H9 (cell line): ENCODE results near the gene MAP3K21. TPM values are rescaled to one million over a fixed set of nuclear protein-coding genes. Genes with fewer than 3 reads are reported as not detected.

ENCODE experiments used
- DNase-seq: peaks from one replicate; pipeline ENCODE4 v3.0.0-alpha.2; 2017
- H2AFZ ChIP-seq: one replicate; pipeline ENCODE4 v1.6.1; 2013; ENCODE audit warnings: mild to moderate bottlenecking, low read length, control low read depth, moderate library complexity
- H2AK5ac ChIP-seq: 2 replicates; pipeline ENCODE4 v1.6.1; 2013; ENCODE audit warnings: low read length, control low read depth, mixed read lengths; ENCODE audit not compliant: insufficient read length
- H2BK120ac ChIP-seq: one replicate; pipeline ENCODE4 v1.6.1; 2013; ENCODE audit warnings: low read depth, mild to moderate bottlenecking, low read length, control low read depth, inconsistent platforms; ENCODE audit not compliant: poor library complexity, severe bottlenecking
- H2BK12ac ChIP-seq: 2 replicates; pipeline ENCODE4 v1.6.1; 2013; ENCODE audit warnings: low read length, control low read depth, mixed read lengths, low read depth; ENCODE audit not compliant: insufficient read length
- H2BK15ac ChIP-seq: 2 replicates; pipeline ENCODE4 v1.6.1; 2013; ENCODE audit warnings: low read depth, low read length, control low read depth
- H2BK20ac ChIP-seq: one replicate; pipeline ENCODE4 v1.6.1; 2013; ENCODE audit warnings: low read depth, mild to moderate bottlenecking, low read length, control low read depth, inconsistent platforms; ENCODE audit not compliant: poor library complexity, severe bottlenecking
- H2BK5ac ChIP-seq: 2 replicates; pipeline ENCODE4 v1.6.1; 2013; ENCODE audit warnings: low read length, control low read depth, mixed read lengths; ENCODE audit not compliant: insufficient read length
- H3K14ac ChIP-seq: 2 replicates; pipeline ENCODE4 v1.6.1; 2013; ENCODE audit warnings: low read length, control low read depth; ENCODE audit not compliant: insufficient read depth
- H3K18ac ChIP-seq: 2 replicates; pipeline ENCODE4 v1.6.1; 2013; ENCODE audit warnings: low read depth, mild to moderate bottlenecking, mixed read lengths, low read length, control low read depth; ENCODE audit not compliant: insufficient read length
- H3K23ac ChIP-seq: 2 replicates; pipeline ENCODE4 v1.6.1; 2013; ENCODE audit warnings: low read length, control low read depth, mixed read lengths, low read depth; ENCODE audit not compliant: insufficient read length
- H3K23me2 ChIP-seq: 2 replicates; pipeline ENCODE4 v1.6.1; 2013; ENCODE audit warnings: low read depth, mild to moderate bottlenecking, mixed read lengths, low read length, control low read depth; ENCODE audit not compliant: insufficient read length, poor library complexity, severe bottlenecking
- H3K27ac ChIP-seq: 2 replicates; pipeline ENCODE4 v1.5.1; 2013; ENCODE audit warnings: low read length, control low read depth, mixed read lengths, low read depth; ENCODE audit not compliant: insufficient read length
- H3K27me3 ChIP-seq: 2 replicates; pipeline ENCODE4 v1.6.1; 2013; ENCODE audit warnings: low read length, control low read depth, inconsistent platforms; ENCODE audit not compliant: insufficient read depth
- H3K4ac ChIP-seq: 2 replicates; pipeline ENCODE4 v1.6.1; 2013; ENCODE audit warnings: low read depth, mild to moderate bottlenecking, control low read depth, inconsistent platforms, low read length, moderate library complexity
- H3K4me1 ChIP-seq: 2 replicates; pipeline ENCODE4 v1.6.1; 2013; ENCODE audit warnings: low read length, control low read depth, inconsistent platforms; ENCODE audit not compliant: insufficient read depth
- H3K4me2 ChIP-seq: 2 replicates; pipeline ENCODE4 v1.6.1; 2013; ENCODE audit warnings: low read length, control low read depth, mixed read lengths; ENCODE audit not compliant: insufficient read length, insufficient read depth
- H3K56ac ChIP-seq: 2 replicates; pipeline ENCODE4 v1.6.1; 2013; ENCODE audit warnings: low read depth, mild to moderate bottlenecking, mixed read lengths, low read length, control low read depth; ENCODE audit not compliant: insufficient read length
- H3K79me1 ChIP-seq: 2 replicates; pipeline ENCODE4 v1.6.1; 2013; ENCODE audit warnings: low read depth, mild to moderate bottlenecking, moderate library complexity, low read length, control low read depth, inconsistent platforms; ENCODE audit not compliant: insufficient read depth, poor library complexity, severe bottlenecking
- H3K79me2 ChIP-seq: 2 replicates; pipeline ENCODE4 v1.6.1; 2013; ENCODE audit warnings: low read length, control low read depth, inconsistent platforms; ENCODE audit not compliant: insufficient read depth
- H3K9ac ChIP-seq: 2 replicates; pipeline ENCODE4 v1.6.1; 2013; ENCODE audit warnings: low read length, control low read depth, mixed read lengths; ENCODE audit not compliant: insufficient read length; ENCODE audit errors: extremely low read depth
- H3K9me3 ChIP-seq: one replicate; pipeline ENCODE4 v1.6.1; 2013; ENCODE audit warnings: low read depth, low read length, inconsistent platforms; ENCODE audit not compliant: control insufficient read depth
- H3T11ph ChIP-seq: one replicate; pipeline ENCODE4 v1.6.1; 2013; ENCODE audit warnings: mild to moderate bottlenecking, low read length, control low read depth, inconsistent platforms
- H4K20me1 ChIP-seq: one replicate; pipeline ENCODE4 v1.6.1; 2013; ENCODE audit not compliant: control insufficient read depth, insufficient read length, insufficient read depth
- H4K5ac ChIP-seq: 2 replicates; pipeline ENCODE4 v1.6.1; 2013; ENCODE audit warnings: low read depth, mild to moderate bottlenecking, mixed read lengths, low read length, control low read depth; ENCODE audit not compliant: insufficient read length
- H4K8ac ChIP-seq: replicated peaks from 2 replicates; pipeline ENCODE4 v1.6.1; 2013; ENCODE audit warnings: low read length, control low read depth, mixed read lengths, low read depth; ENCODE audit not compliant: insufficient read length
- H4K91ac ChIP-seq: 2 replicates; pipeline ENCODE4 v1.6.1; 2013; ENCODE audit warnings: low read depth, mild to moderate bottlenecking, moderate library complexity, mixed read lengths, low read length, control low read depth; ENCODE audit not compliant: insufficient read length
- H3K27ac Mint-ChIP-seq, 3 experiments: 2 replicates in 2 of 3; 3 replicates in 1 of 3; pipeline ENCODE4 v1.8.0; 2020 to 2021; ENCODE audit warnings: mixed read lengths in 3 of 3, mild to moderate bottlenecking in 1 of 3, moderate library complexity in 1 of 3
- H3K27me3 Mint-ChIP-seq: 2 replicates; pipeline ENCODE4 v1.8.0; 2021; ENCODE audit warnings: low read depth, mild to moderate bottlenecking, moderate library complexity, mixed read lengths
- H3K36me3 Mint-ChIP-seq, 3 experiments: 2 replicates in 2 of 3; 3 replicates in 1 of 3; pipeline ENCODE4 v1.8.0; 2020 to 2021; ENCODE audit warnings: low read depth in 3 of 3, mixed read lengths in 3 of 3; ENCODE audit not compliant: insufficient read depth in 1 of 3
- H3K4me1 Mint-ChIP-seq, 2 experiments: 2 replicates each; pipeline ENCODE4 v1.8.0; 2020; ENCODE audit warnings: mixed read lengths in 2 of 2
- H3K4me3 Mint-ChIP-seq, 2 experiments: 2 replicates in 1 of 2; 3 replicates in 1 of 2; pipeline ENCODE4 v1.8.0; 2020 to 2021; ENCODE audit warnings: mild to moderate bottlenecking in 2 of 2, mixed read lengths in 2 of 2, moderate library complexity in 1 of 2
- H3K9me3 Mint-ChIP-seq, 2 experiments: 2 replicates in 1 of 2; 3 replicates in 1 of 2; pipeline ENCODE4 v1.8.0; 2020; ENCODE audit warnings: mild to moderate bottlenecking in 2 of 2, mixed read lengths in 2 of 2, moderate library complexity in 1 of 2
- WGBS: extraction: QIAGEN DNeasy Blood & Tissue Kit; methylation state at CpG from one replicate; pipeline ENCODE4 v1.1.7; 2013; ENCODE audit warnings: missing lambda C conversion rate, low lambda C conversion rate, mixed read lengths; ENCODE audit not compliant: insufficient read length; ENCODE audit errors: extremely low coverage; 5-methylcytosine and 5-hydroxymethylcytosine counted together
- total RNA-seq: library from RNA; stranded (reverse); gene quantifications from 2 replicates; pipeline ENCODE4 v1.2.1, GENCODE V29; 2021
- TF ChIP-seq, protein P1 (sequence below): fragments of 200-600 bp; sonication (generic); conservative IDR thresholded peaks from 3 replicates; pipeline ENCODE4 v1.8.0; 2021; ENCODE audit warnings: antibody characterized with exemption, mild to moderate bottlenecking

Gene MAP3K21
- total RNA-seq, 1 experiment from 2014 or later = 11.7 TPM

DNA sequence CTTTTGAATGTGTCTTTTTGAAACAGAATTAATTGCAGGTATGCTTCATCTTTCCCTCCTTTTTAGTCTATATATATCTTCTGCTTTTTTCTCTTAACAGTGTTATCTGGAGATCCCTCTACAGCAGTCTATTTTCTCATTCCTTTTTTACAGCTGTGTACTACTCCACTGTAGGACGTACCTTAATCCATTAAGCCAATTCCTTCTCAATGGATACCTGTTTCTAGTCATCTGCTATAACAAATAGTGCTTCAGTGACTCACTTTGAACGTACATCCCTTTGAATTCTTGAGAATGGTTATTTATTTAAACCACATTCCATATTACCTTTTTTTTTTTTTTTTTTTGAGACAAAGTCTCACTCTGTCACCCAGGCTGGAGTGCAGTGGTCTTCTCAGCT, 47.6 kb upstream of the MAP3K21 start:
- H2BK120ac ChIP-seq = no peak overlapping the region
- WGBS = no CpG with 5 or more reads among the region's 2 CpGs
- peaks cover 46% of the 10 kb centered on the region for H3K79me2 ChIP-seq
- H2AFZ ChIP-seq = no peak overlapping the region
- no peaks in the 10 kb centered on the region for H3K27me3 Mint-ChIP-seq
- H2BK5ac ChIP-seq = no peak overlapping the region
- H3K36me3 Mint-ChIP-seq = peaks cover 10 to 24% (median 18%) of the 10 kb centered on the region in 3 experiments; a peak in 6 of 7 replicates
- H3K79me1 ChIP-seq = peaks cover 9% of the 10 kb centered on the region
- DNase-seq = no peak
- H3K56ac ChIP-seq = no peak overlapping the region
- no peaks in the 10 kb centered on the region for H3K23me2 ChIP-seq
- no peaks in the 10 kb centered on the region for H4K20me1 ChIP-seq
- H3K4ac ChIP-seq = no peak overlapping the region
- H3K18ac ChIP-seq = no peak overlapping the region
- H4K8ac ChIP-seq = no peak overlapping the region
- no peak overlapping the region for H3K27ac Mint-ChIP-seq
- H3K9me3 ChIP-seq = no peaks in the 10 kb centered on the region
- no peak overlapping the region for H3K23ac ChIP-seq
- no peak overlapping the region for H3K27ac ChIP-seq
- no peaks in the 10 kb centered on the region for H3K9me3 Mint-ChIP-seq
- no peak overlapping the region for H3K14ac ChIP-seq
- H3K4me2 ChIP-seq = no peak overlapping the region
- H4K5ac ChIP-seq = no peak overlapping the region
- H3K4me1 ChIP-seq = peaks cover 9% of the 10 kb centered on the region; the same call in 1 of the 2 replicates
- H2BK12ac ChIP-seq = no peak overlapping the region
- no peak overlapping the region for H2BK15ac ChIP-seq
- no peaks in the 10 kb centered on the region for H3K27me3 ChIP-seq
- peaks cover 20 to 32% of the 10 kb centered on the region in 2 experiments for H3K4me1 Mint-ChIP-seq
- no peak overlapping the region for H3T11ph ChIP-seq
- no peak overlapping the region for H2AK5ac ChIP-seq
- no peak overlapping the region for H3K4me3 Mint-ChIP-seq
- no peak overlapping the region for H2BK20ac ChIP-seq
- no peak overlapping the region for H3K9ac ChIP-seq
- TF ChIP-seq, protein P1, sequence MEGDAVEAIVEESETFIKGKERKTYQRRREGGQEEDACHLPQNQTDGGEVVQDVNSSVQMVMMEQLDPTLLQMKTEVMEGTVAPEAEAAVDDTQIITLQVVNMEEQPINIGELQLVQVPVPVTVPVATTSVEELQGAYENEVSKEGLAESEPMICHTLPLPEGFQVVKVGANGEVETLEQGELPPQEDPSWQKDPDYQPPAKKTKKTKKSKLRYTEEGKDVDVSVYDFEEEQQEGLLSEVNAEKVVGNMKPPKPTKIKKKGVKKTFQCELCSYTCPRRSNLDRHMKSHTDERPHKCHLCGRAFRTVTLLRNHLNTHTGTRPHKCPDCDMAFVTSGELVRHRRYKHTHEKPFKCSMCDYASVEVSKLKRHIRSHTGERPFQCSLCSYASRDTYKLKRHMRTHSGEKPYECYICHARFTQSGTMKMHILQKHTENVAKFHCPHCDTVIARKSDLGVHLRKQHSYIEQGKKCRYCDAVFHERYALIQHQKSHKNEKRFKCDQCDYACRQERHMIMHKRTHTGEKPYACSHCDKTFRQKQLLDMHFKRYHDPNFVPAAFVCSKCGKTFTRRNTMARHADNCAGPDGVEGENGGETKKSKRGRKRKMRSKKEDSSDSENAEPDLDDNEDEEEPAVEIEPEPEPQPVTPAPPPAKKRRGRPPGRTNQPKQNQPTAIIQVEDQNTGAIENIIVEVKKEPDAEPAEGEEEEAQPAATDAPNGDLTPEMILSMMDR = no peak
- H4K91ac ChIP-seq = no peak overlapping the region
